Loucy (cell line): Measurements from ENCODE around the gene OR10T2.

Experiments used
- H2AFZ ChIP-seq: fragments of 200-600 bp; sonication (generic); 2 replicates; pipeline ENCODE4 v1.6.0; 2016; ENCODE audit warnings: antibody characterized with exemption, mild to moderate bottlenecking, low read length, moderate library complexity
- H3F3A ChIP-seq: fragments of 200-600 bp; 2 replicates; pipeline ENCODE4 v1.6.0; 2016; ENCODE audit warnings: antibody characterized with exemption, low read depth, mild to moderate bottlenecking
- H3K27me3 ChIP-seq: fragments of 200-600 bp; sonication (generic); 2 replicates; pipeline ENCODE4 v1.6.1; 2014; ENCODE audit warnings: low read length, mild to moderate bottlenecking; ENCODE audit not compliant: insufficient read depth, poor library complexity, severe bottlenecking
- H3K36me3 ChIP-seq: fragments of 200-600 bp; sonication (generic); 2 replicates; pipeline ENCODE4 v1.6.1; 2016; ENCODE audit warnings: low read length; ENCODE audit not compliant: insufficient read depth
- H3K4me1 ChIP-seq: fragments of 200-600 bp; sonication (generic); 2 replicates; pipeline ENCODE4 v1.5.1; 2014; ENCODE audit warnings: low read length, mild to moderate bottlenecking; ENCODE audit not compliant: insufficient read depth, poor library complexity, severe bottlenecking
- H3K4me2 ChIP-seq: fragments of 200-600 bp; sonication (generic); 2 replicates; pipeline ENCODE4 v1.6.0; 2014; ENCODE audit warnings: antibody characterized with exemption, low read length, low read depth, mild to moderate bottlenecking; ENCODE audit not compliant: poor library complexity, severe bottlenecking
- H3K4me3 ChIP-seq: fragments of 200-600 bp; sonication (generic); 2 replicates; pipeline ENCODE4 v1.5.1; 2014; ENCODE audit warnings: low read length, mild to moderate bottlenecking, mixed read lengths; ENCODE audit not compliant: poor library complexity, severe bottlenecking
- H3K79me2 ChIP-seq: fragments of 200-600 bp; sonication (generic); 2 replicates; pipeline ENCODE4 v1.6.1; 2014; ENCODE audit warnings: low read length; ENCODE audit not compliant: insufficient read depth
- H3K9ac ChIP-seq: fragments of 200-600 bp; sonication (generic); 2 replicates; pipeline ENCODE4 v1.6.0; 2014; ENCODE audit warnings: mild to moderate bottlenecking, low read depth, low read length, moderate library complexity; ENCODE audit not compliant: poor library complexity, severe bottlenecking
- H3K9me2 ChIP-seq: fragments of 200-600 bp; sonication (generic); replicated peaks from 2 replicates; pipeline ENCODE4 v1.6.1; 2016; ENCODE audit warnings: low read depth, low read length, mixed read lengths
- H3K9me3 ChIP-seq: fragments of 200-600 bp; sonication (generic); 2 replicates; pipeline ENCODE4 v1.6.1; 2014; ENCODE audit warnings: mild to moderate bottlenecking, antibody characterized with exemption, low read length, low read depth; ENCODE audit not compliant: insufficient read depth
- H4K20me1 ChIP-seq: fragments of 200-600 bp; sonication (generic); 2 replicates; pipeline ENCODE4 v1.6.0; 2014; ENCODE audit warnings: antibody characterized with exemption, low read length, mild to moderate bottlenecking; ENCODE audit not compliant: insufficient read depth, poor library complexity, severe bottlenecking
- EZH2phosphoT487 ChIP-seq: fragments of 200-600 bp; IDR thresholded peaks from 2 replicates; pipeline ENCODE4 v1.6.1; 2018; ENCODE audit warnings: antibody characterized with exemption, mild to moderate bottlenecking, moderate library complexity, borderline replicate concordance
- TF ChIP-seq, protein P1 (sequence below): fragments of 200-600 bp; sonication (generic); conservative IDR thresholded peaks from 2 replicates; pipeline ENCODE4 v1.5.1; 2014; ENCODE audit warnings: mild to moderate bottlenecking, antibody characterized with exemption, low read length

OR10T2 gene

DNA sequence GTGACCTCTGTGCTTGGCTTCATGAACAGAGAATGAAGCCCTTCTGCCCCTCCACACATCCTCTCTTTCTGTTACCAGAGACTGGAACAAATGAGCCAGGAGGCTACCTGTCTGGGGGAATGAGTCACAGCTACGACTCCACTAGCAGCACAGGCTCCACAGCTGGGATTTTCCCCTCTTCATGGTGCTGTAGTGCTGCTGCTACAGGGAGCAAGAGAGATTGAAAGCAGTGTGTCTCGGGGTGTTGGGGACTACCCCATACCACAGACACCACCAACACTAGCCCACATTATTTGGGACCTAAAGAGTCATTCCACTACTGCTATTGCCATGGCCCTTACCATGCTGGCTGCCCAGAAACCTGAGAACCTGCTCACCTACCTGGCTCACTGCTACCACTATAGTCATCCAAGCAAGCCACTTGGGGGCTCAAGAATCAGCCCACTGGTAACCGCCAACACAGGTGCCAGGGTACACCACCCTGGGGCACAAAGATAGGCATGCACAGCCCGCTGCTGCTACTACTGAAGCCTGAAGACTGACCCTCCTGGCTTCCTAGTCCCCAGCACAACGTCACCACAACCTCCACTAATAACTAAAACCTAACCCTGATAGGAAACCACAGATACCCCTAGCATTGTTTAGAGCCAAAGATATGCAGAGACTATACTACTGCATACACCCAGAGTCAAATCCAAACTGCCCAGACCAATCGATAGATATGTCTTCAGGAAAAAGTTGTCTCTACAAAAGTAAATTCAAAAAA is 27.9 kb downstream of the OR10T2 start:
- Histone ChIP-seq H3K4me2 (no peak overlapping the region), H3K27me3 (peaks cover 25% of the 10 kb centered on the region), H3K4me3 (no peak overlapping the region), H3K79me2 (no peaks in the 10 kb centered on the region), H2AFZ (no peak overlapping the region), H3K4me1 (no peaks in the 10 kb centered on the region), H3K9ac (no peak overlapping the region), H3K9me2 (no peaks in the 10 kb centered on the region), H3F3A (no peaks in the 10 kb centered on the region), H3K36me3 (no peaks in the 10 kb centered on the region), H3K9me3 (peaks cover 12% of the 10 kb centered on the region; the same call in 1 of the 2 replicates), H4K20me1 (no peaks in the 10 kb centered on the region)
- TF ChIP-seq EZH2phosphoT487, result no peak
- TF ChIP-seq, protein P1, sequence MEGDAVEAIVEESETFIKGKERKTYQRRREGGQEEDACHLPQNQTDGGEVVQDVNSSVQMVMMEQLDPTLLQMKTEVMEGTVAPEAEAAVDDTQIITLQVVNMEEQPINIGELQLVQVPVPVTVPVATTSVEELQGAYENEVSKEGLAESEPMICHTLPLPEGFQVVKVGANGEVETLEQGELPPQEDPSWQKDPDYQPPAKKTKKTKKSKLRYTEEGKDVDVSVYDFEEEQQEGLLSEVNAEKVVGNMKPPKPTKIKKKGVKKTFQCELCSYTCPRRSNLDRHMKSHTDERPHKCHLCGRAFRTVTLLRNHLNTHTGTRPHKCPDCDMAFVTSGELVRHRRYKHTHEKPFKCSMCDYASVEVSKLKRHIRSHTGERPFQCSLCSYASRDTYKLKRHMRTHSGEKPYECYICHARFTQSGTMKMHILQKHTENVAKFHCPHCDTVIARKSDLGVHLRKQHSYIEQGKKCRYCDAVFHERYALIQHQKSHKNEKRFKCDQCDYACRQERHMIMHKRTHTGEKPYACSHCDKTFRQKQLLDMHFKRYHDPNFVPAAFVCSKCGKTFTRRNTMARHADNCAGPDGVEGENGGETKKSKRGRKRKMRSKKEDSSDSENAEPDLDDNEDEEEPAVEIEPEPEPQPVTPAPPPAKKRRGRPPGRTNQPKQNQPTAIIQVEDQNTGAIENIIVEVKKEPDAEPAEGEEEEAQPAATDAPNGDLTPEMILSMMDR, result no peak

DNA sequence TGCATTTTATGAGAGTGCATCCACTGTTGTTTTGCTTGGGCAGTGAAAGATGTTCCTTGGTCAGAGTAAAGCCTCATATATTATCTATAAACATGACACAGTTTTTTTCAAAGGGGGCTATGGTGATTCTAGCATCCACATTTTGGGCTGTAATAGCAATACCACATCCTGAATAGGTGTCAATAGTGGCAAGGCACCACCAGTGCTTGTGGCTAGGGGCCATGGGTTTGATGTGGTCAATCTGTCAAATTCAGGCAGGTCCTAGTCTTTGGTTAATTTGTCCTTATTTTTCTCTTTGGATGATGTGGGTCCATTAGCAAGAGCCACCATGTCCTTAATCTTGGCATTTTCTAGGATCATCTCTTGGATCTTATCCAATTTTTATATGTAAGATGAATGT is 32.5 kb downstream of the OR10T2 start:
- Histone ChIP-seq H3K36me3 (no peaks in the 10 kb centered on the region), H2AFZ (no peak overlapping the region), H3K4me2 (no peak overlapping the region), H3F3A (no peaks in the 10 kb centered on the region), H3K4me1 (no peaks in the 10 kb centered on the region), H3K27me3 (peaks cover 23% of the 10 kb centered on the region), H4K20me1 (no peaks in the 10 kb centered on the region), H3K79me2 (no peaks in the 10 kb centered on the region), H3K9ac (no peak overlapping the region), H3K9me3 (0 out of 2 replicates have a peak, but pooled peaks cover 2% of the 10 kb centered on the region), H3K4me3 (no peak overlapping the region), H3K9me2 (no peaks in the 10 kb centered on the region)
- TF ChIP-seq EZH2phosphoT487, result no peak

DNA sequence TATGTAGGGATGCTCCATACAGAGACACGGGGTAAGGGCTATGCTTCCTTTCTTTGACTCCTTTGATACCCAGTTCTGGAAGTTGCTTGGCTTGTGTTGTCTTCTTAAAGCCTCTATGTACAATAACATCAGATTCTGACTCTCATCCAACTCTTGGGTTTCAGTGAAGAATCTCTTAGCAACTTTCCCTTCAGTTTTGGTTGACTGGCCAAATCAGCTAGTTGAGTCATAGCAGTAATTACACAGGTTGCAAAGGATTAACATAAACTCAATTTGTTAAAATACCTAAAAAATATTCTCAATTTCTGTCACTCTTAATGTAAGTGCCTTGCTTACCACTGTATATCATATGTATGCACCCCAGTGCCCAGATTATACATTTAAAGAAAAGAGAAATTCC is 36.3 kb downstream of the OR10T2 start:
- H3K4me2 ChIP-seq, result no peak overlapping the region
- H3F3A ChIP-seq, result no peaks in the 10 kb centered on the region
- no peak for TF ChIP-seq EZH2phosphoT487
- TF ChIP-seq, protein P1, result no peak
- no peaks in the 10 kb centered on the region for H3K9me3 ChIP-seq
- H4K20me1 ChIP-seq, result no peaks in the 10 kb centered on the region
- H3K36me3 ChIP-seq, result no peaks in the 10 kb centered on the region
- H3K27me3 ChIP-seq, result peaks cover 13% of the 10 kb centered on the region
- no peaks in the 10 kb centered on the region for H3K9me2 ChIP-seq
- no peaks in the 10 kb centered on the region for H3K79me2 ChIP-seq
- no peaks in the 10 kb centered on the region for H3K4me1 ChIP-seq
- no peak overlapping the region for H2AFZ ChIP-seq
- H3K4me3 ChIP-seq, result no peak overlapping the region
- H3K9ac ChIP-seq, result no peak overlapping the region

DNA sequence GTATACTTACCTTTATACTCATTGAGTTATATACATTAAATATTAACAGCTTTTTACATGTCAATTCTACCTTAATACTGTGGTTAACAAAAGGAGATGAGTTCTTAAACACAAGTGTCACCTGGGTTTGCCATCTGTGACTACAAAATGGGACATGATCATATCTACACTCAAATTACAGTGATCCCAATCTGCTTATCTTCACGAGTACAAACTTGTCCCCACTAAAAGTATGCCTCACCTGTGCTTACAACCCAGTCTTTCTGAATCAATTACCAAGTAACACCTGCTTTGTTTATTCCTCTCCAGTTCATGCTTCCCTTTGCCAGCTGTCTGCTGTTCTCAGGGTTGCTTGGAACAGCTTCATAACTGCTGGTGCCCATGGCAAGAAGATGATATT is 36.8 kb downstream of the OR10T2 start:
- H3K4me1 ChIP-seq, result no peaks in the 10 kb centered on the region
- H3K79me2 ChIP-seq, result no peaks in the 10 kb centered on the region
- H3F3A ChIP-seq, result no peaks in the 10 kb centered on the region
- H3K36me3 ChIP-seq, result no peaks in the 10 kb centered on the region
- H4K20me1 ChIP-seq, result no peaks in the 10 kb centered on the region
- no peaks in the 10 kb centered on the region for H3K9me3 ChIP-seq
- H3K4me3 ChIP-seq, result no peak overlapping the region
- H2AFZ ChIP-seq, result no peak overlapping the region
- H3K9me2 ChIP-seq, result no peaks in the 10 kb centered on the region
- TF ChIP-seq EZH2phosphoT487, result no peak
- TF ChIP-seq, protein P1, result no peak
- H3K4me2 ChIP-seq, result no peak overlapping the region
- peaks cover 8% of the 10 kb centered on the region for H3K27me3 ChIP-seq
- no peak overlapping the region for H3K9ac ChIP-seq
